Kidney tubule cell (primary cell): ENCODE data around the gene IQGAP3.
A peak's percentile ranks its signal among the peaks of the same experiment; 100 is the strongest.
"Not testable (repeated sequence)": the region's sequence is repeated elsewhere in the genome, so short reads cannot be mapped to it uniquely, and the experiment has no call there.

ENCODE experiments used
- DNase-seq: peaks from one replicate; pipeline ENCODE4 v3.0.0-alpha.2; 2018; ENCODE audit warnings: low spot score

The IQGAP3 gene, protein sequence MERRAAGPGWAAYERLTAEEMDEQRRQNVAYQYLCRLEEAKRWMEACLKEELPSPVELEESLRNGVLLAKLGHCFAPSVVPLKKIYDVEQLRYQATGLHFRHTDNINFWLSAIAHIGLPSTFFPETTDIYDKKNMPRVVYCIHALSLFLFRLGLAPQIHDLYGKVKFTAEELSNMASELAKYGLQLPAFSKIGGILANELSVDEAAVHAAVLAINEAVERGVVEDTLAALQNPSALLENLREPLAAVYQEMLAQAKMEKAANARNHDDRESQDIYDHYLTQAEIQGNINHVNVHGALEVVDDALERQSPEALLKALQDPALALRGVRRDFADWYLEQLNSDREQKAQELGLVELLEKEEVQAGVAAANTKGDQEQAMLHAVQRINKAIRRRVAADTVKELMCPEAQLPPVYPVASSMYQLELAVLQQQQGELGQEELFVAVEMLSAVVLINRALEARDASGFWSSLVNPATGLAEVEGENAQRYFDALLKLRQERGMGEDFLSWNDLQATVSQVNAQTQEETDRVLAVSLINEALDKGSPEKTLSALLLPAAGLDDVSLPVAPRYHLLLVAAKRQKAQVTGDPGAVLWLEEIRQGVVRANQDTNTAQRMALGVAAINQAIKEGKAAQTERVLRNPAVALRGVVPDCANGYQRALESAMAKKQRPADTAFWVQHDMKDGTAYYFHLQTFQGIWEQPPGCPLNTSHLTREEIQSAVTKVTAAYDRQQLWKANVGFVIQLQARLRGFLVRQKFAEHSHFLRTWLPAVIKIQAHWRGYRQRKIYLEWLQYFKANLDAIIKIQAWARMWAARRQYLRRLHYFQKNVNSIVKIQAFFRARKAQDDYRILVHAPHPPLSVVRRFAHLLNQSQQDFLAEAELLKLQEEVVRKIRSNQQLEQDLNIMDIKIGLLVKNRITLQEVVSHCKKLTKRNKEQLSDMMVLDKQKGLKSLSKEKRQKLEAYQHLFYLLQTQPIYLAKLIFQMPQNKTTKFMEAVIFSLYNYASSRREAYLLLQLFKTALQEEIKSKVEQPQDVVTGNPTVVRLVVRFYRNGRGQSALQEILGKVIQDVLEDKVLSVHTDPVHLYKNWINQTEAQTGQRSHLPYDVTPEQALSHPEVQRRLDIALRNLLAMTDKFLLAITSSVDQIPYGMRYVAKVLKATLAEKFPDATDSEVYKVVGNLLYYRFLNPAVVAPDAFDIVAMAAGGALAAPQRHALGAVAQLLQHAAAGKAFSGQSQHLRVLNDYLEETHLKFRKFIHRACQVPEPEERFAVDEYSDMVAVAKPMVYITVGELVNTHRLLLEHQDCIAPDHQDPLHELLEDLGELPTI (N-terminal part only)

DNA sequence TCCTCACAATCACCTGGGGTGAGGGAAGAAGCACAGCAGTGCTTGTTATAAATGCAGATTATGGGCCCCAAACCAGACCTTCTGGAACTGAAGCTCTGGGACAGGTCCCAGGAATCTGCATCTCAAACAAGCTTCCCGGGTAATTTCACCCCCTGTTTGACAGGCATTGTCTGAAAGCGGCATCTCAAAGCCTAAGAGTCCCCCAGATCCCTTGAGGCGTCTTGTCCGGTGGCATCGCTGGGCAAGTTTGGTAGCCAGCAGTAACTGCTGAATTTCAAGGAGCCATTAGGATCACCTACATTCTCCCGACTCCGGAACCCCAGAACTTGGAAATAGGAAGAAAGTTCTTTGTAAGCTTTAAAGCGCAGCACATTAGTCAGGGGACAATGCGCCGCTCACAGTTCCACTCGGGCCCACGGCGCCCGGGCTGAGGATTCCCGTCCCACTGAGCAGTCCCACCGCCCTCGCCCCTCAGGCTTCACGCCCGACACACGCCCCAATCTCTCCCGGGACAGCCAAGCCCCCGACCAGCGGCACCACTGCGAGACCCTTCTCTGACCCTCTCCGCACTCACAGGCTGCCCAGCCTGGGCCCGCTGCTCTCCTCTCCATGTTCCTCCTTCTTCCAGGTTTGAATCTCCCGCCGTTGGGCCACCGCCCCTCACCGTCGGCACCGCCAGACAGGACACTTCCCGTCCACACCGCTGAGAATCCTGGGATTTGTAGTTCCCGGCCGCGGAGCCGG lies at the start of gene IQGAP3:
Gene IQGAP3, minus strand, starts transcription at position 647 of the 744 bp plus-strand sequence. Its CDS starts 36 bp downstream, at position 611.
- DNase-seq: peak; percentile 88

DNA sequence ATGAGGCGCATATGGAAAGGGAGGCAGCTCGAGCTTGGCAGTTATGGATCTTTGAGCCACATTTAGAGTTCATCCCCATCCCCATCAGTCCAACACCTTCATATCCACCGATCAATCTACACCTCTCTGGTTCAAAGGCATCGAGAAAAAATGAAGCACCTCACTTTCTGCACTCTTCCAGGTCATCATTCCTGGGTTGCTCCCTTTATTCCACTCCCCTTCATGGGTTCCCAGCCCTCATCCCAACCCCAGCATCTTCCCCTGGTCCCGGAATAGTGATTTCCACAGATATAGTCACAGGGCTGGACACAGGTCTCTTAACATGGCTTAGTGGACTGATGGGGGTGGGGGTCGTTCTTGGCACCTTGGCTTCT lies 47.2 kb upstream of the IQGAP3 start:
- DNase-seq: no peak

GRCh38 chr1:156618853-156619581 lies 46.7 kb upstream of the IQGAP3 start, which contains the start of gene HAPLN2:
Gene HAPLN2 (plus strand): TSS chr1:156619415. CDS start chr1:156623491, 4,076 bp downstream.
- no peak for DNase-seq

DNA sequence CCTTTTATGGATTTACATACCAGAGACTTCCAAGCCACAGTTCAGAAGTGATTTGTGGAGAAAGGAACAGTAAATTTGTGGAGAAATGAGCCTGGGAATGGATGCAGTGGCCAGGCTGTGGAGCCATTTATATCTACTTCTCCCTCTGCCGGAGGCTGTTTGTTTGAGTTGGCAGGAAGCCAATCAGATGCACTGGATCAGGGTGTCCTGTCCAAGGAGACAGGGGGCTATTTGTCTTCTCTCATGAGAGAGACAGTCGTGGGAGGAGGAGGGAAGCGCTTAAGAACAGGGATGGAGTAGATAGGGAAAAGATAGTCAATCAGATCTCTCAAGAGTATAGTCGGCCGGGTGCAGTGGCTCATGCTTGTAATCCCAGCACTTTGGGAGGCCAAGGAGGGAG lies 44.1 kb upstream of the IQGAP3 start:
- DNase-seq: peak; percentile 28

DNA sequence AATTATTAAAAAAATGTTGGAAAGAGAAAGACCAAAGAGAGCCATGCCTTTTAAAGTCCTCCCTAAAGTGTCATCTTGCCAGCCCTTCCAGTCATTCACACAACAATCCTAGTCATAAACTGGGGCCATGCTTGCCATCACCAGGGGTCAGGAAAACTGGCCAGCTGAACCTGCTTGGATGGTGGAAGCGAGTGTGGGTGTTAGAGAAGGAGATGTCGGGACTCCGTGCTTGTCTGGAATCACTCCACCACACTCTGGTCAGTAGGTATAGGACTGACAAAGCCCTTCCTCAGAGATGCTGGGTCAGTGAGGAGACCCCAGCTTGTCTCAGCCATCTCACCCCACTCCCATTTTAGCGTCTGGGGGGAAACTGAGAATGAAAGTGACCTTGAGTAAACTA lies 43.6 kb upstream of the IQGAP3 start:
- no peak for DNase-seq

DNA sequence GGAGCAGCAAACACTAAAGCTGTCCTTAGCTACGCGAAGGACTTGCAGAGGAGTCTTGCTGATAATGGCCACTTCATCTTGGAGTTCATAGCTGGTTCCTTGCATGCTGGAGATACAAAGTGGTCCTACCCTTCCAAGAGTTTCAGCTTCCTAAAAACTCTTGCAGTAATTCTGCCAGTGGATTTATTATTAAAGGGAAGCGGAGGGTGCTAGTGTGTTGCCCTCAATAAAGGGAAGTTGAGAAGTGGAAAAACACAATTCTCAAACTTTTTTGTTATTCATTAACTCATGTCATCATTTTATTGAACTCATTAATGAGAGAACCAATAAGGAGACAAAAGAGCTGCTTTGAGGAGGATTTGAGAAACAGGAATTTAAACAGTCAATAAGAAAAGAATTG lies 40.3 kb upstream of the IQGAP3 start:
- DNase-seq: no peak

DNA sequence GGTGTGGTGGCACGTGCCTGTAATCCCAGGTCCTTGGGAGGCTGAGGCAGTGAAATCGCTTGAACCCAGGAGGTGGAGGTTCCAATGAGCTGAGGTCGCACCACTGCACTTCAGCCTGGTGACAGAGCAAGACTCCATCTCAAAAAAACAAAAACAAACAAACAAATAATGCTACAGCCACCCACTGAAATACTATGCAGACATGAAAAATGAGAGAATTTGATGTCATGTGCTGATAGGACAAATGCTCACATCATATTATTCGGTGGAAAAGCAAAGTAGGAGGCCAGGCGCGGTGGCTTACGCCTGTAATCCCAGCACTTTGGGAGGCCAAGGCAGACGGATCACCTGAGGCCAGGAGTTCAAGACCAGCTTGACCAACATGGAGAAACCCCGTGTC lies 37.7 kb upstream of the IQGAP3 start:
- not testable (repeated sequence) for DNase-seq

DNA sequence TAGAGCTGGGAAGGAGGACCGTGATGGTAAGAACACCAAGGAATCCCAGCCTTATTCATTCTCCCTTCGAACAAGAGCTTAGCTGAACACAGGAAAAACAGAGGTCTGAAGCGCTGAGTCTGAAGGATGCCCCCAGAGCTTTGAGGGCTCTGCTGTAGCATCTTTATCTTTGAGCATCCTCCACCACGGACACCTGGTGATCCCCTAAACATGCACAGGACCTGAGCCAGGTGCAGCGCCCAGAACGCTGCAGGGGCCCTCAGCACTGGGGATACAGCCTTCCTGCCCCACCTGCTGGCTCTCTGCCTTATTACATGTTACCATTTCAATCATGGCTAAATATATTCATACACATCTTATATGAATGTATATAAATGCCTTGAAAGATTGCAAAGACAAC lies 36.6 kb upstream of the IQGAP3 start:
- peak; percentile 52 for DNase-seq

- DNase-seq: peak; percentile 76
Measured at GRCh38 chr1:156608036-156608674, 35.8 kb upstream of the IQGAP3 start.

DNA sequence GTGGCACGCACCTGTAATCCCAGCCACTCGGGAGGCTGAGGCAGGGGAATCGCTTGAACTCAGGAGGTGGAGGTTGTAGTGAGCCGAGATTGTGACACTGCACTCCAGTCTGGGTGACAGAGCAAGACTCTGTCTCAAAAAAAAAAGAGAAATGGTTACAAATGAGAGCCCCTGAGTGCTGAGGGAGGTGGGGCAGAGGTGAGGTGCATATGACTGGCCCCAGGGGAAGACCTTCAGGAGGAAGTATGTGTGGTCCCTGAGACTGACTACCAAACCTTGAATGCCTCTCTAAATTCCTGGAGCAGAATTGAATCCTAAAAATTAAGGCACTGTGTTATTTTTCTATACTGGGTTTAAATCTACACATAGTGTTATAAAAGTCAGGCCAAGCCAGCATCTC lies 35.0 kb upstream of the IQGAP3 start:
- DNase-seq: not testable (repeated sequence)

- no peak for DNase-seq
Measured at GRCh38 chr1:156602557-156602993, 30.2 kb upstream of the IQGAP3 start.

GRCh38 chr1:156601892-156602291 lies 29.5 kb upstream of the IQGAP3 start:
- peak; percentile 61 for DNase-seq

DNA sequence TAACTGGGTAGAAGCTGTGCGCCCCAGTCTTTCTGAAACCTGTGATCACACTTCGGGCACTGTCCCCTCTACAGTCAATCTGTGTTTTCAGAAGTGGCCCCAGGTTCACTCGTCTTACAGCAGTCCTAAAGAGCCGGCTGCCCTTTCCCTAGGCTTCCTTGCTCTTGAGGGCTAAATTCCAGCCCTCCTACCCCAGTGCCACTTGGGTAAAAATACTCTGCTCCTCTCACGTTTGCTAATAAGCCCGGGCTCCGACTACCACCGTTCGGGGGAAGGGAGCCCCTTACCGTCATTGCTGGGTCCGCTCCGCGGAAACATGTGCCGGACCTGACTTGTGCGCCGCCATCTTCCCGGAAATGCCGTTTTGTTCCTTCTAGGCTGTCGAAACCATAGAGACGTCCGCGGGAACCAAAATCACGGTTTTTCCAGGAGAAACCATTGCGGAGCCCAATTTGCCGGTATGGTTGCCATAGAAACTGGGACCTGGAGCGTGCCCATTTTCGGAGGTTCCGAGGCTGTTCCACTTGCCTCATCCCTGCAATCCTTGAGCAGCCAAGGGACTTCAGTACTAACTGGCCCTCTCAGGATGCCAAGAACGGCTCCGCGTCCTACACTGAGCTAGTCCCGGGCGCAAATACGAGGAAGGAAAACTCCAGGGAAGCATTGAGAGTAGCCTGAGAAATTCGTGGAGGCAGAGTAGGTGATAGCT lies 28.9 kb upstream of the IQGAP3 start, which contains the start of gene GPATCH4:
Gene GPATCH4, minus strand, starts transcription at position 358 of the 709 bp plus-strand sequence.
- DNase-seq: peak; percentile 88

DNA sequence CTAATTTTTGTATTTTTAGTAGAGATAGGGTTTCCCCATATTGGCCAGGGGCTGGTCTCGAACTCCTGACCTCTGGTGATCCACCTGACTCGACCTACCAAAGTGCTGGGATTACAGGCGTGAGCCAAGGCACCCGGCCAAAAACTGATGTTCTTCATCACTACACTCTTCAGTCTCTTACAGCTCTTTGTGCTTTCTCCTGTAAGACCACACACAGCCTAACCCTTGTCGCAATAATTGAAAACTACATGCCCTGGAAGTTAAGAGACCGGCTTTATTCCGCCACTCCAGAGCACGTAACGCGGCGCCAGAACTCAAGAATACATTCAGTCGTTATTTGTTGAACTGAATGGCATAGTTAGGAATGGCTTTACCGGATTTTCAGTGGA lies 28.4 kb upstream of the IQGAP3 start:
- no peak for DNase-seq

DNA sequence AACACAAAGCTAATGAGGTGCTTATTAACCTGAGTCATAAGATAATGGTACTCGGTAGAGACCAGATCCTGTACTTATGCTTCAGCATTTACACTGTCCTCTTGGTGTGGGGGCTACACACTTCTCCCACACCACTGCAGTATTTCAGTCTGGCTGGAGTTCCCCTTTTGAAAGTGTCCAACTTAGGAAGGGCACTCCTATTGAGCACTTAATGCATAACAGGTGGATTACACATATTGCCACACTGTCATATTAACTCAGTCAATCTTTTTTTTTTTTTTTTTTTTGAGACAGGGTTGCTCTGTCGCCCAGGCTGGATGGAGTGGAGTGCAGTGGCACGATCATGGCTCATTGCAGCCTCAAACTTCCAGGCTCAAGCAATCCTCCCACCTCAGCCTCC lies 27.4 kb upstream of the IQGAP3 start:
- DNase-seq: peak; percentile 50

- DNase-seq: no peak
Measured at GRCh38 chr1:156598731-156599432, 26.5 kb upstream of the IQGAP3 start.

- no peak for DNase-seq
Measured at GRCh38 chr1:156598125-156598524, 25.8 kb upstream of the IQGAP3 start.

- DNase-seq: no peak
Measured at GRCh38 chr1:156596426-156596825, 24.1 kb upstream of the IQGAP3 start.

GRCh38 chr1:156595016-156595415 lies 22.7 kb upstream of the IQGAP3 start:
- DNase-seq: no peak
